ENCODE data around the gene CCNT2. TPM values are rescaled to one million over a fixed set of nuclear protein-coding genes. Genes with fewer than 3 reads are reported as not detected.

CCNT2 gene
- total RNA-seq, 1 donor from 2014 or later = 108 TPM

DNA sequence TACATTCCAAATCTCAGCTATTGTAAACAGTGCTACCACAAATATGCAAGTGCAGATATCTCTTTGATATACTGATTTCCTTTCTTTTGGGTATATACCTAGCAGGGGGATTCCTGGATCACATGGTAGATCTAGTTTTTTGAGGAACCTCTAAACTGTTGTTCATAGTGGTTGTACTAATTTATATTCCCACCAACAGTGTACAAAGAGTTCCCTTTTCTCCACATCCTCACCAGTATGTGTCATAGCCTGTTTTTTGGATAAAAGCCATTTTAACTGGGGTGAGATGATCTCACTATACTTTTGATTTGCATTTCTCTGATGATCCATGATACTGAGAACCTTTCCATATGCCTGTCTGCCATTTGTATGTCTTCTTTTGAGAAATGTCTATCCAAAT is 6.3 kb upstream of the CCNT2 start:
- peaks cover 6% of the 10 kb centered on the region for H3K4me1 Mint-ChIP-seq
- H3K27ac ChIP-seq = no peak overlapping the region
- peaks cover 4% of the 10 kb centered on the region for H3K27me3 Mint-ChIP-seq (ENCODE audit: insufficient read depth, low read depth)
- no peak overlapping the region for H2AFZ ChIP-seq (replicated peaks)
- no peaks in the 10 kb centered on the region for H4K20me1 ChIP-seq (ENCODE audit: low read depth)
- no peaks in the 10 kb centered on the region for H3K36me3 Mint-ChIP-seq
- H3K27ac Mint-ChIP-seq = no peak overlapping the region
- H3K79me2 ChIP-seq (ENCODE audit: low read depth) = peaks cover 9% of the 10 kb centered on the region
- no peak overlapping the region for H3K4me2 ChIP-seq
- no peaks in the 10 kb centered on the region for H3K27me3 ChIP-seq
- no peaks in the 10 kb centered on the region for H3K36me3 ChIP-seq
- TF ChIP-seq, protein P1, sequence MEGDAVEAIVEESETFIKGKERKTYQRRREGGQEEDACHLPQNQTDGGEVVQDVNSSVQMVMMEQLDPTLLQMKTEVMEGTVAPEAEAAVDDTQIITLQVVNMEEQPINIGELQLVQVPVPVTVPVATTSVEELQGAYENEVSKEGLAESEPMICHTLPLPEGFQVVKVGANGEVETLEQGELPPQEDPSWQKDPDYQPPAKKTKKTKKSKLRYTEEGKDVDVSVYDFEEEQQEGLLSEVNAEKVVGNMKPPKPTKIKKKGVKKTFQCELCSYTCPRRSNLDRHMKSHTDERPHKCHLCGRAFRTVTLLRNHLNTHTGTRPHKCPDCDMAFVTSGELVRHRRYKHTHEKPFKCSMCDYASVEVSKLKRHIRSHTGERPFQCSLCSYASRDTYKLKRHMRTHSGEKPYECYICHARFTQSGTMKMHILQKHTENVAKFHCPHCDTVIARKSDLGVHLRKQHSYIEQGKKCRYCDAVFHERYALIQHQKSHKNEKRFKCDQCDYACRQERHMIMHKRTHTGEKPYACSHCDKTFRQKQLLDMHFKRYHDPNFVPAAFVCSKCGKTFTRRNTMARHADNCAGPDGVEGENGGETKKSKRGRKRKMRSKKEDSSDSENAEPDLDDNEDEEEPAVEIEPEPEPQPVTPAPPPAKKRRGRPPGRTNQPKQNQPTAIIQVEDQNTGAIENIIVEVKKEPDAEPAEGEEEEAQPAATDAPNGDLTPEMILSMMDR (IDR thresholded peaks at IDR 0.05) = no peak
- TF ChIP-seq EZH2phosphoT487 (IDR thresholded peaks at IDR 0.05) (no peak), EZH2 (IDR thresholded peaks at IDR 0.05) (no peak)
- DNase-seq (ENCODE audit: low spot score) = no peak
- no peak overlapping the region for H3K4me3 ChIP-seq
- H3K9me3 Mint-ChIP-seq = peaks cover 20% of the 10 kb centered on the region
- H3F3A ChIP-seq (ENCODE audit: low read depth) = peaks cover 5% of the 10 kb centered on the region
- no peak overlapping the region for H3K9ac ChIP-seq
- no peak overlapping the region for H3K4me3 Mint-ChIP-seq
- no peaks in the 10 kb centered on the region for H3K9me3 ChIP-seq (ENCODE audit: low read depth)
- H3K4me1 ChIP-seq = no peaks in the 10 kb centered on the region

DNA sequence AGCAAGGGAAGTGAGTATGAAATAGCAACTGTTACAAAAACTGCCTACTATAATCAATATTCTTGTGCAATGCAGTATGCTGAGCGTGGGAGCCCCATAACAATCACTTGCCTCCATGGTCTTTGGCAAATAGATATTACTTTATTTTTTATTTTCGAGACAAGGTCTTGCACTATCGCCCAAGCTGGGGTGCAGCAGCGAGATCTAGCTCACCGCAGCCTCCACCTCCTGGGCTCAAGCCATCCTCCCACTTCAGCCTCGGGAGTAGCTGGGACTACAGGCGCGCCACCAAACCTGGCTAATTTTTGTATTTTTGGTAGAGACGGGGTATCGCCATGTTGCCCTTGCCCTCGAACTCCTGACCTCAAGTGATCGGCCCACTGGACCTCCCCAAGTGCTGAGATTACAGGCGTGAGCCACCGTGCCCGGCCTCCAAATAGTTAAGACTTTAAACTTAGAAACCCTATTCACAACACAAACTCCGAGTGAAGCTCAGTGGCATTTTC is 1.2 kb upstream of the CCNT2 start:
- H3K27ac Mint-ChIP-seq = peak overlapping the region; percentile 85
- H3K4me1 Mint-ChIP-seq = peaks cover 18% of the 10 kb centered on the region
- Histone ChIP-seq H3K79me2 (ENCODE audit: low read depth) (peaks cover 46% of the 10 kb centered on the region), H3F3A (ENCODE audit: low read depth) (peaks cover 14% of the 10 kb centered on the region), H3K4me1 (peaks cover 18% of the 10 kb centered on the region), H3K4me3 (peak overlapping the region; percentile 89), H3K27ac (peak overlapping the region; percentile 98), H2AFZ (replicated peaks) (peak overlapping the region; percentile 77), H3K9me3 (ENCODE audit: low read depth) (no peaks in the 10 kb centered on the region), H3K36me3 (no peaks in the 10 kb centered on the region), H3K27me3 (no peaks in the 10 kb centered on the region), H3K4me2 (peak overlapping the region; percentile 83), H3K9ac (peak overlapping the region; percentile 40), H4K20me1 (ENCODE audit: low read depth) (peaks cover 29% of the 10 kb centered on the region)
- TF ChIP-seq, protein P1 (IDR thresholded peaks at IDR 0.05) = no peak
- TF ChIP-seq EZH2phosphoT487 (IDR thresholded peaks at IDR 0.05) (no peak), EZH2 (IDR thresholded peaks at IDR 0.05) (no peak)
- DNase-seq (ENCODE audit: low spot score) = peak; percentile 11
- H3K27me3 Mint-ChIP-seq (ENCODE audit: insufficient read depth, low read depth) = peaks cover 12% of the 10 kb centered on the region
- peaks cover 16% of the 10 kb centered on the region for H3K9me3 Mint-ChIP-seq
- H3K4me3 Mint-ChIP-seq = peak overlapping the region; percentile 95
- peaks cover 4% of the 10 kb centered on the region for H3K36me3 Mint-ChIP-seq

DNA sequence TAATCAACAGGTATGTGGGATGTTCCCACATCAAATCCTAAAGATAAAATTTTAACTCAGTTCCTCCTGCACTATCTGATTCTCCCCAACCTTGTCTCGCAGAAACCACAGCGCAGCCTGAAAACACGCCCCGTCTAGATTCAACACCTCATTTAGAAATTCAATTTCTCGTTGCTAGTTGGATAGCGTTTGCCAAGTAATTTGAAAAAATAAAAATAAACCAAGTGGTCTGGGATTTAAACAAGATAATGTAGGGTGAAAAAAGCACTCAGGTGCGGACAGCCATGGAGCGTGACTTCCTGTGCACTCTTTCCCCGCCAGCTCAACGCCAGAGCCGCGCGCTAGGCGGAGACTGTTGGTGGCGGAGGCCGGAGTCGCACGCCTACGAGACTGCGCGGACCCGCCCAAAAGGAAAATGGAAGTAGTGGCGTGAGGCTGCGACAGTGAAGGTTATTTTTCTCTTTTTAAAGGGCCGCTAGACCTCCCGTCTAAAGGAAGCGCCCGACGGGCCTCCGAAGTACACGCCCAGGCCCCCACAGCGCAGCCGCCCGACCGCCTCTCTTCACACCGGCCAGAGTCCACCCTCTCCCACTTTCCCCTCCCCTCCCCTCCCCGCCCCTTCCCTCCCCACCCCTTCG is 615 bp upstream of the CCNT2 start:
- H3K27ac Mint-ChIP-seq = peak overlapping the region; percentile 85
- Histone ChIP-seq H3K27ac (peak overlapping the region; percentile 98), H3K9ac (peak overlapping the region; percentile 40), H3K4me1 (peaks cover 18% of the 10 kb centered on the region), H3K36me3 (no peaks in the 10 kb centered on the region), H3K4me2 (peak overlapping the region; percentile 83), H4K20me1 (ENCODE audit: low read depth) (peaks cover 35% of the 10 kb centered on the region), H3K79me2 (ENCODE audit: low read depth) (peaks cover 52% of the 10 kb centered on the region), H3K9me3 (ENCODE audit: low read depth) (no peaks in the 10 kb centered on the region), H3K27me3 (no peaks in the 10 kb centered on the region), H2AFZ (replicated peaks) (peak overlapping the region; percentile 77), H3K4me3 (peak overlapping the region; percentile 89), H3F3A (ENCODE audit: low read depth) (peaks cover 14% of the 10 kb centered on the region)
- H3K9me3 Mint-ChIP-seq = peaks cover 16% of the 10 kb centered on the region
- peak overlapping the region; percentile 95 for H3K4me3 Mint-ChIP-seq
- H3K36me3 Mint-ChIP-seq = peaks cover 4% of the 10 kb centered on the region
- peaks cover 21% of the 10 kb centered on the region for H3K4me1 Mint-ChIP-seq
- peaks cover 10% of the 10 kb centered on the region for H3K27me3 Mint-ChIP-seq (ENCODE audit: insufficient read depth, low read depth)
- TF ChIP-seq, protein P1 (IDR thresholded peaks at IDR 0.05) = peak; percentile 45
- TF ChIP-seq EZH2phosphoT487 (IDR thresholded peaks at IDR 0.05) = no peak
- TF ChIP-seq EZH2 (IDR thresholded peaks at IDR 0.05) = no peak
- no peak for DNase-seq (ENCODE audit: low spot score)
